ENCODE measurements around the gene ELOVL3.
"Not testable (repeated sequence)": the region's sequence is repeated elsewhere in the genome, so short reads cannot be mapped to it uniquely, and the experiment has no call there.

Gene ELOVL3

DNA sequence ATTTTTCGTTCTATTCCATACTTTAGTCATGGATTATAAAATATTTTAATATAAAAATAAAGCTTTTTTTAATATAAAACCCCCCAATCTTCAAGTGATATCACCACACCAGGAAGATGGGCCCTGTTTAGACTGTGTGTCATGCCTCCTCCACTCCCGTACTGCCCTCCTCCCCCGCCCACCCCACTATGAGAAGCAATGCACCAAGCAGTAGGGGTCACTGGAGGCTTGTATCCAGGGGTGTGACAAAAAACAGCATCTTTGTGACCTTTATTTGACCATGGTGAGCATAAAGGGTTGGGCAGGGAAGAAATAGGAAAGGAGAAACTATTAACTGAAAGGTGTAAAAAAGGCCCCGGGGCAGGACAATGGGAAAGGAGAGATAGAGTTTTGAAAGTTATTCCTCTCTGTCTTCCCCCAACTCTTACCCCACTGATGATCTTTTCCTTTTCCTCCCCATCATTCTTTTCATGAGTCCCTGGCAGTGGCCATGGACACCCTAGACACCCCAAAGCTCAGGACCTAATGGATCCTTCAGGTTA lies 11.7 kb downstream of the ELOVL3 start:
- no peaks in the 10 kb centered on the region for H3K9me3 Mint-ChIP-seq
- peaks cover 16% of the 10 kb centered on the region for H3K4me1 Mint-ChIP-seq
- DNase-seq (ENCODE audit: low spot score in 2 of 2) = no peak
- no peak overlapping the region for H3K4me3 Mint-ChIP-seq
- no peak for ATAC-seq
- H3K27ac Mint-ChIP-seq = no peak overlapping the region
- H3K36me3 Mint-ChIP-seq = no peaks in the 10 kb centered on the region

DNA sequence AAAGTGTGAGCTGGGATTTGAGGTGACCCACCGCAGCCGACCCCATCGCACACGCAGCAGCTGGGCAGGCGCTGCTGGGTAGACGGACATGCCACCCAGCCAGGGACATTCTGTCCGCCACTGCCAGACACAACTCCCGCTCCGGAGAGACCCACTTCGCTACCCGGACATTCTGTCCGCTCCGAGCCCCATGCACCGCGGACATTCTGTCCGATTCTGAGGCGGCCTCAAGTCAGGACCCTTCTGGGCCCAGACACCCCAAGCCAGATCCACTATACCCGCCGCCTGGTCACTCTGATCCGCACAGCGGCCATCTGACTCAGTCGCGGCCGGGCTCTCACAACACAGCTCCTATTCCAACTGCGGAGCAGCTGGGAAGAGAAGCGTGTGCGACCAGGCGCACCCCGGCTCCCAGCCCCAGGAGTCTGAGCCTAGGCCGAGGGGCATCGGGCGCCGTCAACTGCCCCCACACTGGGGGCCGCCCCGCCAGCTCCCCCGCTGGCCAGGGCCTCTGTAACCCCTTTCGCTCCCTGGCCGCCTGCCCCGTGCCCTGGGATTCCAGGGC lies 14.4 kb downstream of the ELOVL3 start:
- Mint-ChIP-seq H3K4me3 (peak overlapping the region; percentile 70), H3K36me3 (peaks cover 4% of the 10 kb centered on the region), H3K4me1 (peaks cover 24% of the 10 kb centered on the region), H3K9me3 (no peaks in the 10 kb centered on the region), H3K27ac (no peak overlapping the region)
- ATAC-seq (no peak), DNase-seq (ENCODE audit: low spot score in 2 of 2) (no peak)

GRCh38 chr10:102241032-102241443 lies 14.9 kb downstream of the ELOVL3 start:
- Mint-ChIP-seq H3K4me3 (peak overlapping the region; percentile 70), H3K9me3 (no peaks in the 10 kb centered on the region), H3K36me3 (peaks cover 6% of the 10 kb centered on the region), H3K4me1 (peaks cover 24% of the 10 kb centered on the region), H3K27ac (no peak overlapping the region)
- DNase-seq (ENCODE audit: low spot score in 2 of 2) (no peak), ATAC-seq (no peak)

DNA sequence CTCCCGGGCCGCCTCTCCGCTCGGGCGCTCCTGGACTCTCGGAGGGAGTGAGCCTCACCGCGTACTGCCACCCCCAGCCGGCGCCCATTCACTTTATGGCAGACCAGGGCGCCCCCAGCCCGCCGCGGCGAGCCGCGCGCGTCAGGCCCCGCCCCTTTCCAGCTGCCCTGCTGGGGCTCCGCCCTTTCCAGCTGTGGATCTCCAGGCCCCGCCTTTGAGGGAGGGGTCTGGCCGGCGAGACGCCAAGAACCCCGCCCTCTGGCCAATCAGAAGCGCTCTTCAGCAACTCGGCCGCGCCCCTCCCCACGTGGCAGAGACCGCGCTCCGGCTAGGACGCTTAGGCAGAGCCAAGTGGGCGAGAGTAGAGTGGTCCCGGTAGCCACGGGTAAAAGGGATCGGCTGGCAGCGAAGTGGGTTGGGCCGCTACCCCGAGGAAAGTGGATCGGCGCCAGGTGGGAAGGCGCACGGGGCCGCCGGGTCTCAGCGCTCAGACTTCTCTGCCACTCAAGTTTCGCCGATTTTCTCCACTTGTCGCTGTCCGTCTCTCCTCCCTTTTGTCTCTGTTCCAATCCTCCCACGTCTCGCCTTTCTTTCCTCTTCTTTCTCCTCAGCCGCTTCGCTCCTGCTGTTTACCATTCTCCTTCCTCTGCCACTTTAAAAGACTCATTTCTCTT lies 15.5 kb downstream of the ELOVL3 start, which contains the start of gene PITX3:
Gene PITX3, minus strand, starts transcription at position 69 of the 674 bp plus-strand sequence. CDS start 9,432 bp downstream, outside the sequence.
- H3K36me3 Mint-ChIP-seq = peaks cover 12% of the 10 kb centered on the region
- peak within 1 kb of the TSS; percentile 70 for H3K4me3 Mint-ChIP-seq
- ATAC-seq (peak; percentile 73), DNase-seq (ENCODE audit: low spot score in 2 of 2) (peak; percentile 87 to 94)
- H3K27ac Mint-ChIP-seq = peak within 1 kb of the TSS; percentile 18
- H3K9me3 Mint-ChIP-seq = no peaks in the 10 kb centered on the region
- peaks cover 30% of the 10 kb centered on the region for H3K4me1 Mint-ChIP-seq

- peaks cover 14% of the 10 kb centered on the region for H3K36me3 Mint-ChIP-seq
- H3K4me3 Mint-ChIP-seq = peak overlapping the region; percentile 70
- ATAC-seq = no peak
- H3K4me1 Mint-ChIP-seq = peaks cover 35% of the 10 kb centered on the region
- DNase-seq (ENCODE audit: low spot score in 2 of 2) = no peak
- H3K9me3 Mint-ChIP-seq = no peaks in the 10 kb centered on the region
- H3K27ac Mint-ChIP-seq = peak overlapping the region; percentile 18
These were observed 16.0 kb downstream of the ELOVL3 start for GRCh38 chr10:102242118-102242485.

DNA sequence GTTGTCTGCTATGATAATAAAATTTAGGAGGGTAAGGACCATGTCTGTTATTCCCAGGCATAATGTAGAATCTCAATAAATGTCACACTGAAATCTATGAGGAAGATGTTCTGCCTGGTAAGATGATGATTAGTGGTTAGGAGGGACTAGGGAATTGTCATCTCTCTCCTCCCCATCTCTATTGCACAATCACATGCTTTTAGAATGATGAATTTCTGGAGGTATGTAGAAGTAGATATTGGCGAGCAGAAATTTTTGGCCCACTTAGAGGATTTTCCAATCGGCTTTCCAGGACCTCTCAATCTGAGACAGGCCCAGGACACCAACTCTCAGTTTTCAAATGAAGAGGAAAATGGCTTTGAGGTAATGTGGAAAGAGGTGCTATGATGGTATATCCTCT lies 17.2 kb downstream of the ELOVL3 start:
- Mint-ChIP-seq H3K27ac (no peak overlapping the region), H3K4me1 (peaks cover 47% of the 10 kb centered on the region), H3K4me3 (no peak overlapping the region), H3K9me3 (no peaks in the 10 kb centered on the region), H3K36me3 (peaks cover 22% of the 10 kb centered on the region)
- no peak for DNase-seq (ENCODE audit: low spot score in 2 of 2)
- no peak for ATAC-seq

DNA sequence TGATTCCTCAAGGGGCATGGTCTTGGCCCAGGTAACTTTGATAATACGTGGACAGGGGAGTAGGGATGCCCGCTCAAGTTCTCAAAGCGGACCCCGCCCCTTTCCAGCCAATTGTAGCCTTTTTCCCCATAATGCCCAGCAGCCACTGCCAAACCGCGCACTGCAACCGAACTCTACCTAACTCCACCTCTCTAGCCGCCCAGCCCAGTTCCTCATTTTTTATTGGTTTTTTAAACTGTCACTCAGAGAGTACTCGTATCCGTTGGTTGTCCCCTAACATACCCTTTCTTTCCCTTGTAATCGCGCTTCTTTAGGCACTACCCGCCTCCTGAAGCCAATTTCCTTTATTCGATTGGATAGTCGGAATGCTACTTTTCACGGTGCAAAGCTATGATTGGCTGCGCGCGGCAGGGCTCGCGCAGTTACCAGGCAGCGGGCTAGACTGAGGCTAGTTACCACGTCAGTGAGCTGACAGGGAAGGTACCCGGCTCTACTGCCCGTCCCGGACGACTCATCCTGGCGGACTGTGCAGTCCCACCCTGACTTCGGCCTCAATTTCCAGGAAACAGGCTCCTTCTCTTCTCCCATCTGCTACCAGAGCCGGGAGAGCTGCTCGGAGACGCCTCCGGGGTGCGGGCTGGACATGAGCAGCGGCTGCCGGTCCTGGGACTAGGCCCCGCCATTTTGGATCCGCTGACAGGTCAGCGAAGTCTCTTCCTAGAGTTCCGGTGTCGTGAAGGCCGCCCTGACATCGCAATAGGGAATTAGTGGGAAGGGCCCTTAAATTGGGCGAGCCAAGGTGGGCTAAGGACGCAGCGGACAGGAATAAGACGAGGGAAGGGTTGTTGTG lies 19.2 kb downstream of the ELOVL3 start, which contains the start of gene GBF1:
Gene GBF1, plus strand, starts transcription at position 451 of the 850 bp plus-strand sequence. CDS start 13,407 bp downstream, outside the sequence.
- peak; percentile 92 for ATAC-seq
- no peaks in the 10 kb centered on the region for H3K9me3 Mint-ChIP-seq
- DNase-seq (ENCODE audit: low spot score in 2 of 2) = peak; percentile 71 to 95
- peaks cover 47% of the 10 kb centered on the region for H3K4me1 Mint-ChIP-seq
- H3K36me3 Mint-ChIP-seq = peaks cover 23% of the 10 kb centered on the region
- H3K27ac Mint-ChIP-seq = peak within 1 kb of the TSS; percentile 98
- peak within 1 kb of the TSS; percentile 98 for H3K4me3 Mint-ChIP-seq

GRCh38 chr10:102245932-102246251 lies 19.8 kb downstream of the ELOVL3 start:
- H3K4me3 Mint-ChIP-seq = peak overlapping the region; percentile 98
- peak overlapping the region; percentile 98 for H3K27ac Mint-ChIP-seq
- H3K4me1 Mint-ChIP-seq = peaks cover 45% of the 10 kb centered on the region
- H3K9me3 Mint-ChIP-seq = no peaks in the 10 kb centered on the region
- DNase-seq (ENCODE audit: low spot score in 2 of 2) (no peak), ATAC-seq (no peak)
- peaks cover 29% of the 10 kb centered on the region for H3K36me3 Mint-ChIP-seq

GRCh38 chr10:102246261-102246660 lies 20.2 kb downstream of the ELOVL3 start:
- peak overlapping the region; percentile 98 for H3K4me3 Mint-ChIP-seq
- H3K9me3 Mint-ChIP-seq = no peaks in the 10 kb centered on the region
- ATAC-seq (no peak), DNase-seq (ENCODE audit: low spot score in 2 of 2) (no peak)
- H3K36me3 Mint-ChIP-seq = peaks cover 33% of the 10 kb centered on the region
- H3K27ac Mint-ChIP-seq = peak overlapping the region; percentile 98
- H3K4me1 Mint-ChIP-seq = peaks cover 41% of the 10 kb centered on the region

DNA sequence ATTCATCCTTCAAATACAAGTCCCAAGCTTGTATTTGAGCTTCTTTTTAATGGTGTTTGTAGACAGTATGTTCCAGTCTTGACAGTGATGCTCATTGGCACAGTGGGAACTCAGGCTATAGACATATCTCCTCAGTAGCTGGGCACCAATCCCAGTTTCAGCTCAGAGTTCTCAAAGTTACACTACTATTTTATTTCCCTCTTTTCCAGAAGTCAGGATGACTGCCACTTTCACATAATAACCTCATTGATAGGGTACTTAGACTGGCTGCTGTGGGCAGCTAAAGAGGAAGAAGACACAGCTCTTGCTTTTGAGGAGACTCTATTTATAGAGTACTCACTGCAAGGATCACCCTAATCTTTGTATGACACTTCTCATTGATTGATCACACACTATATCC lies 21.6 kb downstream of the ELOVL3 start:
- H3K4me3 Mint-ChIP-seq = peak overlapping the region; percentile 98
- peaks cover 33% of the 10 kb centered on the region for H3K36me3 Mint-ChIP-seq
- peaks cover 38% of the 10 kb centered on the region for H3K4me1 Mint-ChIP-seq
- H3K27ac Mint-ChIP-seq = peak overlapping the region; percentile 98
- no peaks in the 10 kb centered on the region for H3K9me3 Mint-ChIP-seq
- DNase-seq (ENCODE audit: low spot score in 2 of 2) = no peak
- ATAC-seq = no peak

DNA sequence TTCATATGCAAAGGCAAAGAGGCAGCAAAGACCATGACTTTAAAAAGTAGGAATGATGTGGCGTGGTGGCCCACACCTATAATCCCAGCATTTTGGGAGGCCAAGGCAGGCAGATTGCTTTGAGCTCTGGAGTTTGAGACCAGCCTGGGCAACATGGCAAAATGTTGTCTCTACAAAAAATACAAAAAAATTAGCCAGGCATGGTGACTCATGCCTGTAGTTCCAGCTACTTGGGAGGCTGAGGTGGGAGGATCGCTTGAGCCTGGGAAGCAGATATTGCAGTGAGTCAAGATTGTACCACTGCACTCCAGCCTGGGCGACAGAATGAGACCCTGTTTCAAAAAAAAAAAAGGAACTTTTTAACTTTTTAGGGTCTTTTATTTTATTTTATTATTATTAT lies 26.4 kb downstream of the ELOVL3 start:
- not testable (repeated sequence) for ATAC-seq; H3K27ac Mint-ChIP-seq; H3K9me3 Mint-ChIP-seq; H3K4me3 Mint-ChIP-seq; DNase-seq (ENCODE audit: low spot score in 2 of 2)
- Mint-ChIP-seq H3K36me3 (peaks cover 33% of the 10 kb centered on the region), H3K4me1 (peaks cover 18% of the 10 kb centered on the region)

GRCh38 chr10:102254426-102254825 lies 28.3 kb downstream of the ELOVL3 start:
- Mint-ChIP-seq H3K4me3 (no peak overlapping the region), H3K27ac (no peak overlapping the region)

GRCh38 chr10:102255404-102255803 lies 29.3 kb downstream of the ELOVL3 start:
- peaks cover 10% of the 10 kb centered on the region for H3K4me1 Mint-ChIP-seq
- H3K27ac Mint-ChIP-seq = peak overlapping the region; percentile 23
- peaks cover 50% of the 10 kb centered on the region for H3K36me3 Mint-ChIP-seq
- DNase-seq (ENCODE audit: low spot score in 2 of 2) (no peak), ATAC-seq (no peak)
- no peaks in the 10 kb centered on the region for H3K9me3 Mint-ChIP-seq
- H3K4me3 Mint-ChIP-seq = no peak overlapping the region

More at GRCh38 chr10:102254426-102254825, 28.3 kb downstream of the ELOVL3 start:
- peaks cover 42% of the 10 kb centered on the region for H3K36me3 Mint-ChIP-seq
- H3K4me1 Mint-ChIP-seq = peaks cover 10% of the 10 kb centered on the region
- no peaks in the 10 kb centered on the region for H3K9me3 Mint-ChIP-seq
- DNase-seq (ENCODE audit: low spot score in 2 of 2) (no peak), ATAC-seq (no peak)

DNA sequence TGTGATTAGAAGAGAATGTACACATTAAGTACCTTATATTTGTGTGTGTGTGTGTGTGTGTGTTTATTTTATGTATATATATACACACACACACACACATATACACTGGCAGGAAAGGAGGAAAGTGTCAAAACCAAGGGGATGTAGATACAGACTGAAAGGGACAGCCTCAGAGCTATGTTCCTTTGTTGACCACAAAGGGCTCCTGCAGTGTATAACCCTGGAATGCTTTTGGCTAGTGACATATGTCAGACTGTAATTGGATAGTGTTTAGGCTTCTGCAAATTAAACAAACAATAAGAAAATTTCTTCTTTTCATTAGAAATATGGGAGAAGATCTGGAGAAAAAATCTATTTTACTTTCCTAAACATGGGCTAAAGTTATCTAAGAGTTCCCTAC lies 35.1 kb downstream of the ELOVL3 start:
- Mint-ChIP-seq H3K4me1 (peaks cover 20% of the 10 kb centered on the region), H3K36me3 (peaks cover 84% of the 10 kb centered on the region), H3K9me3 (no peaks in the 10 kb centered on the region), H3K4me3 (no peak overlapping the region), H3K27ac (no peak overlapping the region)
- DNase-seq (ENCODE audit: low spot score in 2 of 2) (no peak), ATAC-seq (no peak)

GRCh38 chr10:102261842-102262241 lies 35.7 kb downstream of the ELOVL3 start:
- Mint-ChIP-seq H3K4me3 (no peak overlapping the region), H3K27ac (no peak overlapping the region), H3K9me3 (no peaks in the 10 kb centered on the region), H3K36me3 (peaks cover 79% of the 10 kb centered on the region), H3K4me1 (peaks cover 26% of the 10 kb centered on the region)
- ATAC-seq = no peak
- no peak for DNase-seq (ENCODE audit: low spot score in 2 of 2)

All from stimulated activated effector memory CD8-positive, alpha-beta T cell treated with anti-CD3 and anti-CD28 coated beads, Interleukin-12 subunit alpha, Interleukin-12 subunit beta, amount 100 ng/mL, for 72 hours (primary cell).